ENCODE measurements around the gene CHST6.

GRCh38 chr16:75462806-75463205, 32.4 kb downstream of the CHST6 start:
- TF ChIP-seq RAD21 (IDR thresholded peaks at IDR 0.05; ENCODE audit: low read depth): no peak
- no peak for TF ChIP-seq ELF1 (IDR thresholded peaks at IDR 0.05; ENCODE audit: borderline replicate concordance, low read depth)
- TF ChIP-seq CTCF (IDR thresholded peaks at IDR 0.05 in 2 of 3, conservative IDR thresholded peaks at IDR 0.05 in 1 of 3; ENCODE audit: borderline replicate concordance in 1 of 3, insufficient read depth in 1 of 3, low read depth in 2 of 3, low read length in 2 of 3): no peak
- no peak for TF ChIP-seq JUND (IDR thresholded peaks at IDR 0.05)
- no peak for TF ChIP-seq POLR2AphosphoS5 (IDR thresholded peaks at IDR 0.05; ENCODE audit: low read depth, low read length)
- TF ChIP-seq POLR2A (IDR thresholded peaks at IDR 0.05; ENCODE audit: borderline replicate concordance, extremely low read depth, insufficient read depth, insufficient read length): no peak
- TF ChIP-seq SRF (IDR thresholded peaks at IDR 0.05; ENCODE audit: low read depth): no peak
- no peak for TF ChIP-seq EZH2phosphoT487 (IDR thresholded peaks at IDR 0.05; ENCODE audit: borderline replicate concordance)
- TF ChIP-seq FOSL1 (IDR thresholded peaks at IDR 0.05; ENCODE audit: low read depth): no peak
